Stimulated activated CD8-positive, alpha-beta memory T cell treated with anti-CD3 and anti-CD28 coated beads, Interleukin-7, amount 100 ng/mL, for 4 hours (primary cell): ENCODE results near the gene ZFAND2B.
A peak's percentile ranks its signal among the peaks of the same experiment; 100 is the strongest.

Experiments
- DNase-seq, 2 donors: peaks; one replicate each; pipeline ENCODE4 v3.0.0-alpha.2; 2020; ENCODE audit warnings: low read depth in 2 of 2

Gene ZFAND2B, protein sequence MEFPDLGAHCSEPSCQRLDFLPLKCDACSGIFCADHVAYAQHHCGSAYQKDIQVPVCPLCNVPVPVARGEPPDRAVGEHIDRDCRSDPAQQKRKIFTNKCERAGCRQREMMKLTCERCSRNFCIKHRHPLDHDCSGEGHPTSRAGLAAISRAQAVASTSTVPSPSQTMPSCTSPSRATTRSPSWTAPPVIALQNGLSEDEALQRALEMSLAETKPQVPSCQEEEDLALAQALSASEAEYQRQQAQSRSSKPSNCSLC

DNA sequence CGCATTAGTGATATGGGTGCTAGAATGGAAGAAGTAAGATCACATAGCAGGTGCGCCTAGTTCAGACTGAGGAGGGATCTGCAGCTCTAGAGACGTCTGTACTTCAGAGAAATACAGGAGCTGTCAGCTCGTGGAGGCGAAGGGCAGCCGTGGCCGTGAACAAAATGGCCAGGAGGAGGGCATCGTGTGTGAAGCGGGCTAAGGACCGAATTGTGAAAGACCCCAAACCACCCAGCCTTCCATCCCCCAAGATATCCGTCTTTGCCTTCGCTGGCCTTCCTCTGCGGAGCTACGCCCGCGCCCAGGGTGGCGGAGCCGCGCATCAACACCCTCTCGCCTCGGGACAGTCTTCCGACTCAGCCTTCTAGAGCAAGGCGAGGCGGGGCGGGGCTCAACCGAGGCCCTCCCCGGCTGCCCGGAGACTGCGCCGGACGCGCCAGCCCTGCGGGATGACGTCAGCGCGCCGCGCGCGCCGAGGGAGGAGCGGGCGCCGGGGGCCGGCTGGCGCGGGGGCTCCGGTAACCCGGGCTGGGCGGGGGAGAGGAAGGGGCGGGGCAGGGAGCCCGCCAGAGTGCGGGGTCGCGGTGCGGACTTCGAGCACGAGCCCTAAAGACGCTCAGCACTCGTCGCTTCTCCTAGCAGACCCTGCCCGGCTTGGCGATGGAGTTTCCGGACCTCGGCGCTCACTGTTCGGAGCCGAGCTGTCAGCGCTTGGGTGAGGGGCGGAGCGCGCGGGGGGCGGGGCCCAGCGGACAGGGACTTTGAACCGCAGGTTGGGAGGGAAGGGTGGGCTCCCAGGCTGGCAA lies at the start of gene ZFAND2B:
ZFAND2B (plus strand) TSS at position 455 of the 806 bp plus-strand sequence; CDS start at position 661, 206 bp downstream.
- peak; percentile 83 to 93 for DNase-seq

- no peak for DNase-seq
Measured at GRCh38 chr2:219157396-219157795, 49.2 kb upstream of the ZFAND2B start.

GRCh38 chr2:219158025-219158424 lies 48.6 kb upstream of the ZFAND2B start:
- DNase-seq = no peak

DNA sequence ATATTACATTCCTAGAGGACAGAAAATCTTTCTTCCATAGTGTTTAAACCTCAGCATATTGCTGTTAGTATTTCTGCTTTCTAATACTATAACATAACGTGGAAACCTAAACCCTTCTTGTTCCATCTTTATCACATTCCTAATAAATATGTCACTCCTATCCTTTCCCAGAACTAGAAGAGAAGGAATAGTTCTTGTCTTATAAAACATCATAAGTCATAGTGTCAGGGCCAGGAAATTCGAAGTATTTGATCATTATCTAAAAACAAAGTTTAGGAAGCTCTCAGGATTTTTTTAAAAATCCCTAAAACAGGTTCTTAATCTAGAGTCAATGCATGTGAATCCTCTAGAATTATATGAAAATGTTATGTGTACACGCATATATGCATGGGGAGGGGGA lies 48.0 kb upstream of the ZFAND2B start:
- DNase-seq = no peak

GRCh38 chr2:219159771-219160185 lies 46.8 kb upstream of the ZFAND2B start:
- DNase-seq = no peak

DNA sequence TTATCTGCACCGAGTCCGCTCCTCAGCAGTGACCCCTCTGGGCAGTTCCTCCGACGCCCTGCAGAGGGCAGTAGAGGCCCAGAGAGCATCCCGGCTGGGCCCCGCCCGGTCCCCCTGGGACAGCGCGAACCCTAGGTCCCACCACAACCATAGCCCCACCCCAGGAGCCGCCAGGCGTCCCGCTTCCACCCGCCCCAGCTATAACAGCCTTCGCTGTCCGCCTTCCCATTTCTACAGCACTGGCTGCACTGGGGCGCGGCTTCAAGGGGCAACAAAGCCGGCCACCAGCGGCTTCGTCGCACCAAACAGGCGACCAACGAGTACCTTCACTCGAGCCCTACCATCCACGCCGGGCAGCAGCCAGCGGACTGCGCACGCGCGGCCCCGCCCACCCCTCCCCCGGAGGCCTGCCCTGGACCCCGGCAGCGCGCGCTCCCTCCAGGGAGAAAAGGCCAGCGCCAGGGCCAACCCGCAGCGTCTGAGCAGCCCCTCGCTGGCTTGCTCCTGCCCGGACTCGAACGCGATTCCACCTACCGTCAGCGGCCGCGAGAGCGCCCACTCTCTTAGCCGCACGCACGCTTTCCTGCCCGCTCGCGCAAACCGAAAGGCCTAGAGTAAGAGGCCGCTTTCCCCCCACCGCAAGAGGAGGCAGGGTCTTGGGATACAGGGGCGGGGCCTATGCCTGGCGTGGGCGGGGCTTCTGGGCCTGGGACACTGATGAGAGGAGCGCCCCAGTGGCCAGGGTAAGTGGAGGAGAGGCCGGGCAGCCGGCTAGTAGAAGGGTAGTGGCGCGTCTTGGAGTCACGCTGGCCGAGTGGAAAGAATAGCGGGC lies 46.2 kb upstream of the ZFAND2B start, which contains the start of gene NHEJ1:
NHEJ1 (minus strand) TSS at position 630 of the 832 bp plus-strand sequence. CDS start 2,453 bp downstream, outside the sequence.
- DNase-seq = peak; percentile 85 to 88

DNA sequence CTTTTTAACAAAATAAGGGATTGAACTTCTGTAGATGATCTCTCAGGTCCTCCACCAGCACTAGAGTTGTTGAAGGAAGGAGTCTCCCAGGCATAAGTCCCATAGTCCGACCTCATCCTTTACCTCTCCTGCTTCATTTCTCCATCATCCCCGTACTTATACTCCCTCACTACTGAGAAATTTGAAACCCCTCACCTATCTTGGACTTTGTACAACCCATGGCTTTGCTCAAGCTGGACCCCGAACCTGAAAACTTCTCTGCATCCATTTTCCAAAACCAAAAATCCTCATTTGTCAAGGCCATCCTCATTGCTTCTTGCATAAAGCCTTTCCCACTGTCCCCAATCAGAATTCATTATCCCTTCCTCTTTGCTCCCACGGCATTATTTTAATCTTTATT lies 45.5 kb upstream of the ZFAND2B start:
- no peak for DNase-seq

- no peak for DNase-seq
Measured at GRCh38 chr2:219163156-219163555, 43.4 kb upstream of the ZFAND2B start.

- DNase-seq = no peak
Measured at GRCh38 chr2:219165058-219165911, 41.3 kb upstream of the ZFAND2B start.

- no peak for DNase-seq
Measured at GRCh38 chr2:219167997-219168396, 38.6 kb upstream of the ZFAND2B start.

- DNase-seq = no peak
Measured at GRCh38 chr2:219168526-219168925, 38.1 kb upstream of the ZFAND2B start.

DNA sequence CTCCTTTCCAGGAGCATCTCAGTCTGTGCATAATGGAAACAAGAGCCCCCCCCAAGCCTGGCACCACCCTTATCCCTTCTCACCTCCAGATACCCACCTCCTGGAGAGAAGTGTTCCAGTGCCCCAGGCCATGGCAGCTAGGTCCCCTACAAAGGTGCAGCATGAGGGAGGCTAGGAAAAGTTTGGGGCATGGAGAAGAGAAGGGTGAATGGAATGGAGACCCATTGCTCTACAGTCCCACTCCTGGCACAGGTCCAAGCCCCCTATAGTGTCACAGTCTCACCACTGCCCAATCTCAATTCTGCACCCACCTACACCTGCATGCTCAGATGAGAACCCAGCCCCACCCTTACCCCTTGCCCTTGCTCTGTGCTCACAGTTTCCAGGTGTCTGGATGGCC lies 37.6 kb upstream of the ZFAND2B start:
- DNase-seq = no peak

DNA sequence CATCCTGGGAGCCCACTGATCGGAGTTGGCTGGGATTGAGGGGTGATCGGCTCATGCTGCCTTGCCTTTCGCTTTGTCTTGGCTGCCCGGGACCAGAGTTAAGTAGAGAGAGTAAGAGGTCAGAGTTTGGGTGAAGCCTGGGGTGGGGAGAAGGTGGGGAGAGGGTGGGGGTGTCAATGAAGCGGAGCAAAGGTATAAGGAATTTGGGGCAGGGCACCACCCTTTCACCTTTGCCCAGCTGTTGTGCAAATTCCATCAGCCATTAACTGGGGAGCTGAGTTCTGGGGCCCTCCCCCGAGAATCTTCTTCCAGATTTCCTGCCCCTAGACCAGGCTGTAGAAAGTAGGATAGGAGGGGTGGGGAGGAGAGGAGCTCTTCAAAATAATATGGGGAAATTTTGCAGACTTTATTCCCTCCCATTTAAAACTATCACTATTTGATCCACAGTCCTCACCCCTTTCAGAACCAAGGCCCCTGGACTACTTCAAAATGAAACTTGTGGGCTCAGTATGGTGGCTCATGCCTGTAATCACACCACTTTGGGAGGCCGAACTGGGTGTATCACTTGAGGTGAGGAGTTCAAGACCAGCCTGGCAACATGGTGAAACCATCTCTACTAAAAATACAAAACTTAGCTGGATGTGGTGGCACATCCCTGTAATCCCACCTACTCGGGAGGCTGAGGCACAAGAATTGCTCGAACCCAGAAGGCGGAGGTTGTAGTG lies 36.5 kb upstream of the ZFAND2B start, which contains the start of gene SLC23A3:
SLC23A3 (minus strand) TSS at position 100 of the 725 bp plus-strand sequence; CDS start at position 55, 45 bp downstream.
- DNase-seq = no peak

DNA sequence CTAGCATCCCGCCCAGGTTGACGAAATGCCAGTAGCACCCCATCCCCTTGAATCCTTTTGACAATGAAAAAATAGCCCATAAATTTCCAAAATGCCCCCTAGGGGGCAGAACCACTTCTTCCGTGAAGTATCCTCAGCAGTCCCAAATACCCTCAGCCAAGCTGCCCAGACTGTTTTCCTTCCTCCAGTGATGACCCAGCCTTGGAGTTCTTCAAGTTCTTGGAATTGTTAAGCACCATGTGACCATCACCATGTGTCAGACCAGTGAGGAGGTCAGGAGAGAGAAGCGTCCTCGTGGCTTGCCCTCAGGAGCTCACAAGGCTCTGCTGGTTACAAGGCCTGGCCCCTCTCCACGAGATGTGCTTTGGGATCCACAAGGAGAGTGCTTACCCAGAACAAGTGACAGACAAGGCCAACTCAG lies 35.3 kb upstream of the ZFAND2B start:
- DNase-seq = no peak

DNA sequence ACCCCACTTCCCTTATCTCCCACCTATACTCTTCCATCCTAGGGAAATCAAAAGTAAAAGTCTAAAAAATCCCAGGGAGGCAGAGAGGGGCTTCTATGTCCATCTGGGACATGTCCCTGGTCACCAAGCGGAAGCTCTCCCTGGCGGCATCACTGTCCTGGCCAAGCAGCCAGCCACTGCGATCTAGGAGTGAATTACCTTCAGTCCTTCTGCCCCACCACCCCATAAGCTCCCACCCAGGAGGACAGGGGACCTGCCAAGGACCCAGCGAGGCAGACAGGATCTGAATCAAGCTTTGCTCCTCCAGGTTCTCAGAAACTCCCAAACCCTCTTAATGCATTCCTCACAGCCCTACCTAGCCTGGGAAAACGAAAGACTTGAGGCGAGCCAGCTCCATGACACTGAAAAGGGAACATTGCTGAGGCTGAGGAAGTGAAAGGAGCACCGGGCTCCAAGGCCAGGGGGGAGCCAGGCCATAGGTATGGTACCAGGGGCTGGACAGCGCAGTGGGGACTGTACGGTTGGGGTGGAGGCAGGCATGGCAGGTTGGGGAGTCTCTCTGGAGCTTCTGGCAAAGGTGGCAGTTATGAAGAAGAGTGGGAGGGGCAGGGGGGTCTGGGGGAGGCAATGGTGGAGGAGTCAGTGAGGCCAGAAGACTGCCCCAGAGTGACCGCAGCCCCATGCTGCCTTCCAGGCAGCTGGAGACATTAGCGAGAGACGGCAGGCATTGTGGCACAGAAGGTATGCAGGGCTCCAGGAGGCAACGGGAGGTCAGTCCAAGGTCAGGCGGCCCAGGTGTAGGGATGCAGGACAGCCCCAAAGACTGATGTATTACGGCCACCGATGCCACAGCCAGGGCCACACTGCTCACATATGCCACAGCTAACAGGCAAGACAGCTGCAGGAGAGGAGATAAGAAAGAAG lies 34.1 kb upstream of the ZFAND2B start:
- no peak for DNase-seq

DNA sequence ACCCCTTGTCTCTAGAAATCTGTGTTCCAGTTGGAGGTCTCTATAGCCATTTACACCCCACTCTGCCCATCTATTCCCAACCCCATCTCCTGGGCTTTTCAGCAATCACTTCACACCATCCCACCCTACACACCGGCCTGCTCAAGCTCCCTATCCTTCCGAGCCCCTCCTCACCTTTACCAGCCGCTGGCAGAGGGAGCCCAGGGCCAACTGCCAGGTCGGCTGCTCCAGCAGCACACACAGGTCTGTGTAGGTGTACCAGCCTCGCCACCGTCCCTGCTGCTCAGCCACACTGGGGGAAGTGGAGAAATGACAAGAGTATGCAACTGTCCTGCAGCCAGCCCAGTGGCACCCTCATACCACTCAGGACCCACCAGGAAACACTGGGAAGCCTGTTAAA lies 33.4 kb upstream of the ZFAND2B start:
- no peak for DNase-seq

DNA sequence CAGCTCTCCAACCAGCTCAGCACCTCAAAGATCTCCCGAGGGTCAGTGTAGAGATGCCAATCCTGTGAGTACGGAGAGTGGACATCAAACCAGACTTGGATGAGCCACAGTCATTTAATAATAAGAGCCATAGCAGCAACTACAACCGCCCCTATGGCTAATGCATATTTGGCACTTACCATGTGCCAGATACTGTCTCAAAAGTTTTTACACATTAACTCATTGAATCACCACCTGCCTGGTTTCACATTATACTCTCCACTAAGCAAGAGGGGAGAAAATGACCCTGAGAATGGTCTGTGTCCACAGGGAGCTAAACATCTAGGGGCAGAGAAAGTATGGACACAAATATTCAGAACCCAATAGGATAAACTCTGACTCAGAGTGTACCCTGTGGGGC lies 32.4 kb upstream of the ZFAND2B start:
- no peak for DNase-seq

GRCh38 chr2:219174801-219175200 lies 31.8 kb upstream of the ZFAND2B start:
- DNase-seq = no peak

DNA sequence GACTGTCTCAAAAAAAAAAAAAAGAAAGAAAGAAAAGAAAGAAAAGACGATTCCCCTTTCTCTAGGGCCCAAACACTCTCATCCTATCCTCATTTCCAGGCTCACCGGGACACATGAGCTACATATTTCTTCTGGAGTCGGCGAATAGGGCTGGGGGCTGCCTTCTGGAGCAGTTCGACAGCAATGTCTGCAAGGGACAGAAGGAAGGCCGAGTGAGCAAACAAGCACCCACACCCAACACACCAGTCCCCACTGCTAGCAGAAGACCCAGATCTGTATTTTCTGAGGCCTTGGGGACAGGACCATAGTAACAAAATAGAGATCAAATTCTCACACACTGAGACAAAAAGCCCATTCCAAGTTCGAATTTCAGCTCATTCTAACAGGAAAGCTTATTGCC lies 31.1 kb upstream of the ZFAND2B start:
- no peak for DNase-seq
